K562 (cell line): Measurements from ENCODE around the gene AVPR1B. TPM values are rescaled to one million over a fixed set of nuclear protein-coding genes. Genes with fewer than 3 reads are reported as not detected.

Source experiments
- ATAC-seq: fragments of 200-7000 bp; cut with Tn5 transposase; 3 replicates; pipeline ENCODE4 v1.9.1; 2020; ENCODE audit warnings: moderate library complexity
- BruUV-seq: library from RNA; stranded (reverse); fragments of 400-500 nt; replicated peaks from 2 replicates; lab custom pipeline; 2021; lab: Mats Ljungman, UMichigan
- CTCF ChIA-PET: fragments of 300-600 bp; formaldehyde crosslinking; extraction: SDS; loops from one replicate; lab custom pipeline; 2021; ENCODE audit warnings: low intra/inter-chr PET ratio; lab: Yijun Ruan, JAX
- POLR2A ChIA-PET: fragments of 300-600, 350-650 bp; sonication (Branson Sonifier 250); formaldehyde crosslinking; extraction: SDS; loops from one replicate; lab custom pipeline; 2021; ENCODE audit warnings: antibody characterized with exemption, inconsistent platforms; lab: Yijun Ruan, JAX
- DNase-seq, 4 experiments: peaks; one replicate each; pipeline versions ENCODE4 v3.0.0 to v3.0.0-alpha.2; 2011 to 2018; ENCODE audit warnings: low spot score in 3 of 4, mixed read lengths in 3 of 4; ENCODE audit errors: extremely low read depth in 1 of 4
- FAIRE-seq: peaks from 2 replicates; lab custom pipeline; 2011; peaks lifted over from hg19 to GRCh38; lab: Jason Lieb, UNC
- H2AFZ ChIP-seq: 2 replicates; pipeline ENCODE4 v1.6.0; 2011; ENCODE audit warnings: low read depth, low read length, control low read depth, inconsistent platforms
- H3K27ac ChIP-seq: fragments of 200-600 bp; 3 replicates; pipeline ENCODE4 v1.8.0; 2011; ENCODE audit warnings: low read depth, mild to moderate bottlenecking, control low read depth, inconsistent platforms, low read length, moderate library complexity, mixed read lengths; ENCODE audit errors: extremely low read depth
- H3K27me3 ChIP-seq, 2 experiments: fragments of 300-600 bp in 1 of 2; 2 replicates in 1 of 2; 3 replicates in 1 of 2; pipeline versions ENCODE4 v1.6.0 to v1.8.0; 2011; ENCODE audit warnings: inconsistent platforms in 2 of 2, low read length in 2 of 2, mild to moderate bottlenecking in 1 of 2, mixed read lengths in 1 of 2, moderate library complexity in 1 of 2; ENCODE audit not compliant: control insufficient read depth in 2 of 2, insufficient read depth in 2 of 2
- H3K36me3 ChIP-seq: fragments of 300-600 bp; 3 replicates; pipeline ENCODE4 v1.8.0; 2011; ENCODE audit warnings: mild to moderate bottlenecking, low read length, inconsistent platforms; ENCODE audit not compliant: control insufficient read depth, insufficient read depth
- H3K4me1 ChIP-seq, 2 experiments: fragments of 200-600 bp in 1 of 2; replicated peaks in 1 of 2; 2 replicates in 1 of 2; 3 replicates in 1 of 2; pipeline versions ENCODE4 v1.5.1 to v1.8.0; 2011; ENCODE audit warnings: inconsistent platforms in 2 of 2, low read length in 2 of 2, mild to moderate bottlenecking in 1 of 2, mixed read lengths in 1 of 2, moderate library complexity in 1 of 2; ENCODE audit not compliant: control insufficient read depth in 2 of 2, insufficient read depth in 2 of 2
- H3K4me2 ChIP-seq: 2 replicates; pipeline ENCODE4 v1.6.1; 2011; ENCODE audit warnings: low read length, control low read depth, inconsistent platforms, mixed read lengths; ENCODE audit not compliant: insufficient read depth
- H3K4me3 ChIP-seq: fragments of 200-600 bp; sonication (generic), shearing (Covaris generic); 2 replicates; pipeline ENCODE4 v1.5.1; 2016; ENCODE audit warnings: control low read depth, inconsistent platforms
- H3K79me2 ChIP-seq: fragments of 200-600 bp; 3 replicates; pipeline ENCODE4 v1.8.0; 2011; ENCODE audit warnings: low read length, inconsistent platforms; ENCODE audit not compliant: control insufficient read depth, insufficient read depth
- H3K9ac ChIP-seq, 2 experiments: 2 replicates each; pipeline versions ENCODE4 v1.6.0 to v1.6.1; 2011; ENCODE audit warnings: low read depth in 2 of 2, low read length in 2 of 2, control low read depth in 1 of 2, inconsistent platforms in 1 of 2, mild to moderate bottlenecking in 1 of 2, mixed read lengths in 1 of 2; ENCODE audit not compliant: insufficient read depth in 1 of 2
- H3K9me1 ChIP-seq: one replicate; pipeline ENCODE4 v1.6.0; 2011; ENCODE audit warnings: inconsistent platforms, mild to moderate bottlenecking, low read length, moderate library complexity; ENCODE audit not compliant: control insufficient read depth, insufficient read depth
- H3K9me3 ChIP-seq: replicated peaks from 2 replicates; pipeline ENCODE4 v1.5.1; 2011; ENCODE audit warnings: low read depth, low read length, inconsistent platforms; ENCODE audit not compliant: control insufficient read depth, insufficient read depth
- H4K20me1 ChIP-seq: replicated peaks from 2 replicates; pipeline ENCODE4 v1.6.1; 2011; ENCODE audit warnings: low read length, inconsistent platforms, mixed read lengths; ENCODE audit not compliant: control insufficient read depth, insufficient read depth
- PHB ChIP-seq: fragments of 250-450 bp; sonication (Bioruptor Pico); IDR thresholded peaks from 2 replicates; pipeline ENCODE4 v1.5.0; 2021
- STAG1 ChIP-seq: sonication (generic); formaldehyde crosslinking; IDR thresholded peaks from 2 replicates; pipeline ENCODE4 v1.5.0; 2020; ENCODE audit warnings: missing genetic modification reagents, borderline replicate concordance
- WGBS: fragments of 100-300 bp; shearing (Covaris generic); methylation state at CpG from one replicate; pipeline ENCODE4 v1.1.6; 2016; ENCODE audit warnings: low coverage, mixed read lengths; ENCODE audit not compliant: insufficient coverage; ENCODE audit errors: missing lambda C conversion rate; 5-methylcytosine and 5-hydroxymethylcytosine counted together
- in situ Hi-C: fragments of 300-500 bp; cut with MboI; formaldehyde crosslinking; loops from 4 replicates; pipeline ENCODE4 v1.15.0; 2018; ENCODE audit warnings: inconsistent platforms, mixed read lengths
- intact Hi-C: fragments of 100-400 bp; cut with micrococcal nuclease; formaldehyde crosslinking; loops from 2 replicates; pipeline ENCODE4 v1.14.2; 2022
- polyA plus RNA-seq, 8 experiments: library from polyadenylated mRNA; depleted of rRNA in 4 of 8; stranded (reverse) in 5 of 8; unstranded in 3 of 8; fragments of >200 nt; fragmentation: Nextera tagmentation in 2 of 8; fragmentation: Illumina TruSeq in 1 of 8; extraction: Ambion mirVana in 2 of 8; extraction: Trizol in 1 of 8; gene quantifications; 2 replicates each; pipeline versions ENCODE4 v1.2.1 to v1.2.3, GENCODE V29; 2011 to 2014; ENCODE audit warnings: inconsistent platforms in 1 of 8, missing spikeins in 1 of 8
- total RNA-seq, 7 experiments: library from RNA; depleted of rRNA in 6 of 7; stranded (reverse); fragments of >200 nt in 6 of 7; fragmentation: Illumina TruSeq in 2 of 7; extraction: Trizol in 2 of 7; gene quantifications; 2 replicates each; pipeline versions ENCODE4 v1.2.1 to v1.2.3, GENCODE V29; 2011 to 2021; ENCODE audit warnings: low replicate concordance in 1 of 7
- TF ChIP-seq, protein P1 (sequence below), 2 experiments: fragments of 450-650 bp in 1 of 2; sonication (generic) in 1 of 2; formaldehyde crosslinking in 1 of 2; IDR thresholded peaks in 1 of 2; conservative IDR thresholded peaks in 1 of 2; 2 replicates each; pipeline versions ENCODE4 v1.6.1 to v1.8.1; 2016 to 2023; ENCODE audit warnings: mild to moderate bottlenecking in 2 of 2, moderate library complexity in 2 of 2, inconsistent platforms in 1 of 2, missing genetic modification reagents in 1 of 2
- TF ChIP-seq, protein P2 (sequence below), 2 experiments: fragments of 450-650 bp; formaldehyde crosslinking in 1 of 2; IDR thresholded peaks; 2 replicates each; pipeline versions ENCODE4 v1.4.0 to v1.6.1; 2014 to 2020; ENCODE audit warnings: mild to moderate bottlenecking in 2 of 2, borderline replicate concordance in 1 of 2, low read depth in 1 of 2
- TF ChIP-seq, protein P3 (sequence below): fragments of 150-350 bp; conservative IDR thresholded peaks from 2 replicates; pipeline ENCODE4 v1.6.1; 2014; ENCODE audit warnings: low read length

The AVPR1B gene
- total and polyA plus RNA-seq, 9 of the 15 experiments (the other 6 are each of a cell fraction or from before 2014, with no cell fraction given), result not detected

DNA sequence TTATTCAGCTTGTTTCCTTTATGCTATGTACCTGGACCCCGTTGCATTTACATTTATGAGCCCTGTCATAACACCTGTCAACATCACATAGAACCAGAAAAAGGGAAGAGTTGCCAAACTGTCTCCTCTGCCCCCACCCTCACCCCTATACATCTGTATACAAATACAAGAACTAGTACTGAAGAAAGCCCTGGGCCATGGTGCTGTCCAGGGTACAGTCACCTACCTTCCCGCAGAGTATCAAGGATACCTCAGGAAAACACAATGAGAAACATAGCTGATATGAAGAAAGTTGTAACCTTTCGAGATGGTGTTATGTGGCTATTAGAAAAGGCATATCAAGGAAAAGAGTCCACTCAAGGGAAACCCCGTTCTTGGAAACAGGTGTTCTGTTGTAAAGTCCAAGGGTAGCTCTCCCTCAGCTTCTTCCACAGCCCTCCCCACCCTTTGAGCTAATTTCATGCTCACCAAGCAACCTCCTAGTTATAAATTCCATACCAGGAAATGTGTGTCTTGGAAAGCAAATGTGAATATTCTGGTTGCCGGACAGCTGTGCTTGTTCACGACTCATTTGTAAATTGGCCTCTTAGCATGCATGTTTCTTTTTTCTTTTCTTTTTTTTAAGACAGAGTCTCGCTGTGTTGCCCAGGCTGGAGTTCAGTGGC lies 16.7 kb upstream of the AVPR1B start:
- no peak for ATAC-seq

More for the DNA sequence above, 16.7 kb upstream of the AVPR1B start:
- no peak overlapping the region for H3K9ac ChIP-seq
- H3K36me3 ChIP-seq, result no peaks in the 10 kb centered on the region
- no peaks in the 10 kb centered on the region for H3K9me1 ChIP-seq
- no peaks in the 10 kb centered on the region for H4K20me1 ChIP-seq
- in situ Hi-C loops, result no loop called here
- CTCF ChIA-PET, result no interaction called here
- TF ChIP-seq STAG1 (CRISPR knock-in tag), result no peak
- TF ChIP-seq, protein P1, sequence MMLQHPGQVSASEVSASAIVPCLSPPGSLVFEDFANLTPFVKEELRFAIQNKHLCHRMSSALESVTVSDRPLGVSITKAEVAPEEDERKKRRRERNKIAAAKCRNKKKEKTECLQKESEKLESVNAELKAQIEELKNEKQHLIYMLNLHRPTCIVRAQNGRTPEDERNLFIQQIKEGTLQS (IDR thresholded peaks at IDR 0.05), result no peak
- TF ChIP-seq, protein P1 (CRISPR knock-in tag; conservative IDR thresholded peaks at IDR 0.05), result no peak
- TF ChIP-seq, protein P2, sequence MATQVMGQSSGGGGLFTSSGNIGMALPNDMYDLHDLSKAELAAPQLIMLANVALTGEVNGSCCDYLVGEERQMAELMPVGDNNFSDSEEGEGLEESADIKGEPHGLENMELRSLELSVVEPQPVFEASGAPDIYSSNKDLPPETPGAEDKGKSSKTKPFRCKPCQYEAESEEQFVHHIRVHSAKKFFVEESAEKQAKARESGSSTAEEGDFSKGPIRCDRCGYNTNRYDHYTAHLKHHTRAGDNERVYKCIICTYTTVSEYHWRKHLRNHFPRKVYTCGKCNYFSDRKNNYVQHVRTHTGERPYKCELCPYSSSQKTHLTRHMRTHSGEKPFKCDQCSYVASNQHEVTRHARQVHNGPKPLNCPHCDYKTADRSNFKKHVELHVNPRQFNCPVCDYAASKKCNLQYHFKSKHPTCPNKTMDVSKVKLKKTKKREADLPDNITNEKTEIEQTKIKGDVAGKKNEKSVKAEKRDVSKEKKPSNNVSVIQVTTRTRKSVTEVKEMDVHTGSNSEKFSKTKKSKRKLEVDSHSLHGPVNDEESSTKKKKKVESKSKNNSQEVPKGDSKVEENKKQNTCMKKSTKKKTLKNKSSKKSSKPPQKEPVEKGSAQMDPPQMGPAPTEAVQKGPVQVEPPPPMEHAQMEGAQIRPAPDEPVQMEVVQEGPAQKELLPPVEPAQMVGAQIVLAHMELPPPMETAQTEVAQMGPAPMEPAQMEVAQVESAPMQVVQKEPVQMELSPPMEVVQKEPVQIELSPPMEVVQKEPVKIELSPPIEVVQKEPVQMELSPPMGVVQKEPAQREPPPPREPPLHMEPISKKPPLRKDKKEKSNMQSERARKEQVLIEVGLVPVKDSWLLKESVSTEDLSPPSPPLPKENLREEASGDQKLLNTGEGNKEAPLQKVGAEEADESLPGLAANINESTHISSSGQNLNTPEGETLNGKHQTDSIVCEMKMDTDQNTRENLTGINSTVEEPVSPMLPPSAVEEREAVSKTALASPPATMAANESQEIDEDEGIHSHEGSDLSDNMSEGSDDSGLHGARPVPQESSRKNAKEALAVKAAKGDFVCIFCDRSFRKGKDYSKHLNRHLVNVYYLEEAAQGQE (IDR thresholded peaks at IDR 0.05; ENCODE audit: borderline replicate concordance), result peak; percentile 49
- TF ChIP-seq, protein P2 (CRISPR knock-in tag; IDR thresholded peaks at IDR 0.05; ENCODE audit: low read depth), result no peak
- TF ChIP-seq, protein P3, sequence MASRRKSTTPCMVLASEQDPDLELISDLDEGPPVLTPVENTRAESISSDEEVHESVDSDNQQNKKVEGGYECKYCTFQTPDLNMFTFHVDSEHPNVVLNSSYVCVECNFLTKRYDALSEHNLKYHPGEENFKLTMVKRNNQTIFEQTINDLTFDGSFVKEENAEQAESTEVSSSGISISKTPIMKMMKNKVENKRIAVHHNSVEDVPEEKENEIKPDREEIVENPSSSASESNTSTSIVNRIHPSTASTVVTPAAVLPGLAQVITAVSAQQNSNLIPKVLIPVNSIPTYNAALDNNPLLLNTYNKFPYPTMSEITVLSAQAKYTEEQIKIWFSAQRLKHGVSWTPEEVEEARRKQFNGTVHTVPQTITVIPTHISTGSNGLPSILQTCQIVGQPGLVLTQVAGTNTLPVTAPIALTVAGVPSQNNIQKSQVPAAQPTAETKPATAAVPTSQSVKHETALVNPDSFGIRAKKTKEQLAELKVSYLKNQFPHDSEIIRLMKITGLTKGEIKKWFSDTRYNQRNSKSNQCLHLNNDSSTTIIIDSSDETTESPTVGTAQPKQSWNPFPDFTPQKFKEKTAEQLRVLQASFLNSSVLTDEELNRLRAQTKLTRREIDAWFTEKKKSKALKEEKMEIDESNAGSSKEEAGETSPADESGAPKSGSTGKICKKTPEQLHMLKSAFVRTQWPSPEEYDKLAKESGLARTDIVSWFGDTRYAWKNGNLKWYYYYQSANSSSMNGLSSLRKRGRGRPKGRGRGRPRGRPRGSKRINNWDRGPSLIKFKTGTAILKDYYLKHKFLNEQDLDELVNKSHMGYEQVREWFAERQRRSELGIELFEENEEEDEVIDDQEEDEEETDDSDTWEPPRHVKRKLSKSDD, result no peak
- TF ChIP-seq PHB, result no peak
- TF ChIP-seq, all 486 proteins: peak for 1
- H3K27ac ChIP-seq, result no peak overlapping the region
- no peaks in the 10 kb centered on the region for H3K4me1 ChIP-seq
- no peaks in the 10 kb centered on the region for H3K79me2 ChIP-seq
- H3K27me3 ChIP-seq, result peaks cover 21 to 47% of the 10 kb centered on the region in 2 experiments
- no peak overlapping the region for H3K4me3 ChIP-seq
- H2AFZ ChIP-seq, result no peak overlapping the region
- no peak overlapping the region for H3K4me2 ChIP-seq
- intact Hi-C loops, result no loop called here
- FAIRE-seq (no peak), DNase-seq (no peak)
- no TSS peak for BruUV-seq
- POLR2A ChIA-PET, result interaction anchor here (0.6 to 1.5 kb wide), 5 partner anchors 14 to 1052 kb away, joined by 3 to 6 read pairs (median 3); no protein-coding TSS in a partner anchor
- 3% methylated on average over 7 of the region's 7 CpGs for WGBS
- no peaks in the 10 kb centered on the region for H3K9me3 ChIP-seq
